ENCODE measurements around the gene ARSK.

- TF ChIP-seq EZH2 (IDR thresholded peaks at IDR 0.05; ENCODE audit: borderline replicate concordance, low read depth, low read length, poor library complexity, severe bottlenecking) (no peak), CTCF (conservative IDR thresholded peaks at IDR 0.05; ENCODE audit: low read depth, low read length) (no peak)
Observed at GRCh38 chr5:95620870-95621838, 66.3 kb downstream of the ARSK start.
